HUDEP-2 (cell line): Measurements from ENCODE around the gene KCTD2.
A peak's percentile ranks its signal among the peaks of the same experiment; 100 is the strongest.

Experiments used
- DNase-seq, 76 experiments: peaks; one replicate each; lab custom pipeline; 2025; ENCODE audit not compliant: unreplicated experiment in 76 of 76; lab: John Stamatoyannopoulos, UW

Gene KCTD2

GRCh38 chr17:75093548-75094158, 46.6 kb downstream of the KCTD2 start:
- DNase-seq: no peak

- DNase-seq: no peak
Measured at GRCh38 chr17:75094871-75095399, 47.9 kb downstream of the KCTD2 start.

GRCh38 chr17:75096082-75096625, 49.1 kb downstream of the KCTD2 start:
- peak in 75 of 76 experiments; percentile 26 to 93 (median 83) for DNase-seq

GRCh38 chr17:75097865-75098264, 50.8 kb downstream of the KCTD2 start:
- no peak for DNase-seq

- no peak for DNase-seq
Measured at GRCh38 chr17:75098861-75099260, 51.8 kb downstream of the KCTD2 start.

GRCh38 chr17:75099881-75100595, 53.0 kb downstream of the KCTD2 start:
- DNase-seq: no peak

GRCh38 chr17:75102385-75102821, 55.4 kb downstream of the KCTD2 start:
- DNase-seq: no peak

- DNase-seq: no peak
Measured at GRCh38 chr17:75103601-75104554, 56.9 kb downstream of the KCTD2 start.

GRCh38 chr17:75105126-75106080, 58.4 kb downstream of the KCTD2 start:
- DNase-seq: peak in 42 of 76 experiments; percentile 6 to 63 (median 32)

GRCh38 chr17:75108193-75108592, 61.2 kb downstream of the KCTD2 start:
- no peak for DNase-seq

GRCh38 chr17:75109046-75109406, 62.0 kb downstream of the KCTD2 start:
- no peak for DNase-seq

GRCh38 chr17:75109407-75110233, 62.6 kb downstream of the KCTD2 start, which contains the start of gene ARMC7:
ARMC7 (plus strand) TSS chr17:75109969; CDS start chr17:75110289, 320 bp downstream.
- peak in 72 of 76 experiments; percentile 16 to 93 (median 77) for DNase-seq

- peak in 1 of 76 experiments; percentile 13 for DNase-seq
Measured at GRCh38 chr17:75110234-75110937, 63.4 kb downstream of the KCTD2 start.

GRCh38 chr17:75111777-75112335, 64.8 kb downstream of the KCTD2 start:
- no peak for DNase-seq

GRCh38 chr17:75113798-75114551, 67.0 kb downstream of the KCTD2 start:
- DNase-seq: peak in 73 of 76 experiments; percentile 44 to 96 (median 83)

GRCh38 chr17:75114552-75115314, 67.7 kb downstream of the KCTD2 start:
- DNase-seq: peak in 30 of 76 experiments; percentile 5 to 48 (median 25)
